GM21619 (cell line): ENCODE data around the gene MCIDAS.

Source experiments
- ATAC-seq: cut with Tn5 transposase; IDR thresholded peaks from one replicate; pipeline ENCODE4 v1.9.1; 2021; ENCODE audit not compliant: unreplicated experiment

MCIDAS gene

DNA sequence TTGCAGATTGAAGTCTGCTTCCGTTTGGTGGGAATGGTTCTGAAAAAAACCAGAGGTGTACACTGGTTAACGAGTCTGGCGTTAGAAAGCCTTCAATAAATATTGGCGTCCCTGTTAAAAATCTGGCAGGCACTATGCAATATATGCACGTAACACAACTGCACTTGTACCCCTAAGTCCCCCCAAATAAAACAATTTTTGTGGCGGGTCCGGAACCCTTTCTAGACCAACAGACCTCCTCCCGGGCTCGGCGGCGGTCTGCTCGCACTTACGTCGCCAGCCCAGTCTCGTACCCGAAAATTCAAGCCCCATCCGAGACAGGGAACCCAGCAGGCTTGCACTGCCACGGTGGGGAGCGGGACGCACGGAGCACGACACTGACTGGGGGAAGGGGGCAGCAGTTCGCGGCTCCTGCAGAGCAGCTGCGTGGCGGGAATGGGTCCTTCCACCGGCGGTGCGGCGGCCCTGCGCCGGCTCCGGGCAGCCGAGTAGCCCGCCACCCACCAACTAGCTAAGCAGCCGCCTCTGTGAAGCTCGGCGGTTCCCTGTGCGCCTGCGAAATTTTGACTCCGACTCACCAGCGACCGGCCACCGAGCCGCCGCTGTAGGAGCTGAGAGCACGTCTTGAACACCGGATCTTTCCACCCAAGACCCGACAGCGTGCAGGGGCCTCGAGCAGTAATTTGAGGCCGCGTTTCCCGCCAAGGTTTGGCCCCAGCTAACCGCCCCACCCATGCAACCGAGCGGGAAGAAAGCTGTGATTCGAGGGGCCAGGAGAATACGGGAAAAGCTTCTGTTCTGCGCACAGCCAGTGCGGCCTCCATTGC, 3.9 kb downstream of the MCIDAS start:
- no peak for ATAC-seq

DNA sequence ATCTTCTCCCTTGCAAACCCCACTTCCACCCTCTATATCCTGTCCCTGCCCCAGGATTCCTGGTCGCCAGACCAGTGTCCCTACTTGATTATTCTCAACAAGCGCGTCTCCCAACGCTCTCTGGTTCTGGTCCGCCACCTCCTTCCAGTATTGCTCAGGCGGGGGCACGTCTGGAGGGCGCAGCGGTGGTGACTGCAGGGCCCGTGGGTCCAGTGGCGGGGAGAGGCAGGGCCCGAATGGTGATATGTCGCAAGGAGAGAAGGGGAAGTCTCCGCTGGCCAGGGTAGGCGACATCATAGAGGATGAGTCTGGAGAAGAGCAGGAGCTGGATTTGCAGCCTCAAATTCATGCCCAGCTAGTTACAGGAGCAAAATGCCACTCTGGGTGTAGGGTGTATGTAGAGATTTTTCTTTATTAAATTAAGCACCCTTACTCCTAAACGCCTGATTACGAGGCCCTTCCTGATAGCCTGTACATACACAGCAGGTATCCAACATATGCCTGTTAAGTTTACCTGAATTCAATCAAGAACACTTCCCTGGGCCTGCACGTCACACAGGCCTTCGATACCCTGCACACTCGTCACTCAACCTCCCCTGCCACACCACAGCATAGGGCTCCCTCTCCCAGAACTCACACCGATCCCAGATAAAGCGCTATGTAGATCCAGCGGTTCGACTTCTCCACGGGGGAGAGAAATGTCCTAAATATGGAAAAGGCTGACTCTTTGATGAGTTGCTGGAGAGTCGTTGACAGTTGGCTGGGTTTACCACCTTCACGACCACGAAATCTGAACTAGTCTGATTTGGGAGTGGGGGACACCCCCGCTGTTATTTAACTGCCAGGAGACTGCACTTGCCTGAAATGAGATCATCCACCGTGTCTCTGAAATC, 4.8 kb downstream of the MCIDAS start:
- ATAC-seq: no peak

DNA sequence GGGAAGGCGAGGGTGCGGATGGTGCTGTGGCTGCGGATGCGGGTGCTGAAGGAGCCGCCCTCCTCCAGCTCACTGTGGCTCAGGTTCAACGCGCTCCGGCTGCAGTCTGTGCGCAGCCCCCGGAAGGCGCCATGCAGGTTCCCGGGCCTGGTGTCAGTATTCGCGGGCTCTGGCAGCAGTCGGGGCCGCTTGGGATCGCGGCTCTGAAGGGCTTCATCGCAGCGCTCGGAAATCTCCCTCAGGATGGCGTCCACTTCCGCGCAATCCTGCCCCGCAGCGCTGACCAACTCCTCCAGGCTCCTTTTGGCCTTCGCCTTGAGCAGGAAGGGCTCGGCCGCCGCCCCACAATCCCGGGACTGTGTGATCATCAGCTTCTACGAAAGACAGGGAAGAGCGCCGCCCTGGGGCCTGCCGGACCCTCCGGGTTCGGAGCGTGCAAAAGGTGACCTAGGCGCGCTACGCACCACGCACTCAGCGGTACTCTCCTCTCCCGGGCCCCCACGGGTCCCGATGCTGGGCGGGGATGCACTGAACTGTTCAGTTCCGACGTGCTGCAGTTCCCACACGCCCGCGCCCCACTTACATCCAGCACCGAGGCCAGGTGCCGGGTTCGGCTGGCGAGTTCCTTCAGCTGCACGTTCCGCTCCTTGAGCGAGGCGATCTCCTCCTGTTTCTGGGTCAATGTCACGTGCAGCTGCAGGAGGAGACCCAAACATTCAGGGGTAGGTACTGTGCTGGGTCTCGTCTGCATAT, 6.5 kb downstream of the MCIDAS start:
- no peak for ATAC-seq

DNA sequence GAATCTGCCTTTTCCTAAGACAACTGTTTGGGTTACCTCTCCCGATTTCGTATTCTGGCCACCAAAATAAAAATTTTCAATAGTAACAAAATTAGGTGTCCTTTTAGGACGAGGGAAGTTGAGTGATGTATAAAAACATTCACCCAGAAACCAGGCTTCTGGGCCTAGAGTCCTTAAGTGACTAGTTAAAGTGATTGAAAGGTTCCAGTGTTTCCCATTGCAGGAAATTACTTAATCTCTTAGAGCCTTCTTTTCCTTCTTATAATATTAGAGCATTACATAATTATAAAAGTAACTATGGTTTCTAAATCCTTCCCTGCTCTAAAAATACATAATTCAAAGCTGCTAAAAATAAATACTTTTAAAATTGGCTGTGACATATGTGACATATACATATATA, 7.3 kb downstream of the MCIDAS start:
- no peak for ATAC-seq

DNA sequence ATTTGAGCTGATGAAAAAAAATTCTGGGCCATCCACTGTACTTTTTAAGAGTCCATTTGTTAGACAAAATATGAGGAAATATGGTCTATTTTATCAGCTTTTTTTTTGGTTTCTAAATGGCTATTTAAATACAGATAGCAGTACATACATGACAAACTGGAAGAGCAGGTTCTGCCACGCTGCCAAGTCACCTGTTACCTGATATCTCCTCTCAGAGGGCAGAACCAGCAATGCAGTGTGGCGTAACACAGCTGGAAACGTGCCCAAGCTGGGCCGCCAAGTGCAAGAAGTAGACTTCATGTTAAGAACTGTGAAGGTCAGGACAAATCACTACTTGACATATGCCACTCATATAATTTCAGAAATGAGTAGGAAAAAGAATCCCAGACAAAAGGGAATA, 8.1 kb downstream of the MCIDAS start:
- ATAC-seq: no peak

DNA sequence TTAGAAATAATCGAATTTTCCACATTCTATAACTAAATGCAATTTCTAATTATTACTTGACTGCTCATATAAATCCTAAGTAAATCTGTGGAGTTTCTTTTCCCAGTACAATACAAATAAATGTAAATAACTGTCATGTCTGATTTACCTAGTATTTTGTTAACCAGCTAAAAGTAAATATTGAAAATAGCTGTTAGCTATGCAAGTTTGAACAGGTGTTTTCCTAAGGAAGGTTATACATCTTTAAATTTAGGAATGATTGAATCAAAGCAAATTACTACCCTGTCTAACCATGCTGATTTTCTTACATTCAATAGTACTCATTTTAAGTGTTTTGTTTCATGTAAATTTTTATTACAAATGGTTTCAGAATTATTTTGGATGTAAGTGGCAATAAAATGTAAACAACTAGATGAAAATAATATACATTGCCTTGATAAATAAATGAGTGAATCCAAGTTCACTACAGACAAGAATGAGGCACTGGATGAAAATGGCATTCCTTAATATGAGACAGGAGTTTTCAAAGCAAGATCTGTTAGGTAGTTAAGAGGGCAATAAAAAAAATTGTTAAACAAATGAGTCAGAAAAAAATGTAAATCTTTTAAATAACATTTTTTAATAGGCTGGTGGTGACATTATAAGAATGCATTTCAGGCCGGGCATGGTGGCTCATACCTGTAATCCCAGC, 15.8 kb downstream of the MCIDAS start:
- ATAC-seq: no peak

DNA sequence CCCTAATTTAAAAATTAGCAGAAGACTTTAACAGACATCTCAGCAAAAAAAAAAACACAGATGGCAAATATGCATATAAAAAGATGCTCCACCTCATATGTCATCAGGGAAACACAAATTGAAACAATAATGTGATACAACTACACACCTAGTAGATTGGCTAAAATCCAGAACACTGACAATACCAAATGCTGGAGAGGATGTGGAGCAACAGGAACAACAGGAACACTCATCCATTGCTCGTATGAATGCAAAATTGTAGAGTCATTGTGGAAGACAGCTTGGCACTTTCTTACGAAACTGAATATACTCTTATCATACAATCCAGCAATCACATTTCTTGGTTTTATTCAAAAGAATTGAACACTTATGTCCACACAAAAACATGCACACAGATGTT, 22.1 kb downstream of the MCIDAS start:
- no peak for ATAC-seq

DNA sequence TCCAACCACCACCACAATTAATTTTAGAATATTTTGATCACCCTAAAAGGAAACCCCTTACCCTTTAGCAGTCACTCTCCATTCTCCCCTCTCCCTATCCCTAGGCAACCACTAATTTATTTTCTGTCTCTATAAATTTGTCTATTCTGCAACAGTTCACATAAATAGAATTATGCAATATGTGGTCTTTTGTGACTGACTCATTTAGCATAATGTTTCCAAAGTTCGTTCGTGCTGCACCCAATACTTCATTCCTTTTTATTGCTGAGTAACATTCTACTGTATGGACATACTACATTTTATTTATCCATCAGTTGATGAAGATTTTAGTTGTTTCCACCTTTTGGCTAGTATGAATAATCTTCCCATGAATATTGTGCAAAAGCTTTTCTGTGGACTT, 36.0 kb downstream of the MCIDAS start:
- ATAC-seq: no peak

DNA sequence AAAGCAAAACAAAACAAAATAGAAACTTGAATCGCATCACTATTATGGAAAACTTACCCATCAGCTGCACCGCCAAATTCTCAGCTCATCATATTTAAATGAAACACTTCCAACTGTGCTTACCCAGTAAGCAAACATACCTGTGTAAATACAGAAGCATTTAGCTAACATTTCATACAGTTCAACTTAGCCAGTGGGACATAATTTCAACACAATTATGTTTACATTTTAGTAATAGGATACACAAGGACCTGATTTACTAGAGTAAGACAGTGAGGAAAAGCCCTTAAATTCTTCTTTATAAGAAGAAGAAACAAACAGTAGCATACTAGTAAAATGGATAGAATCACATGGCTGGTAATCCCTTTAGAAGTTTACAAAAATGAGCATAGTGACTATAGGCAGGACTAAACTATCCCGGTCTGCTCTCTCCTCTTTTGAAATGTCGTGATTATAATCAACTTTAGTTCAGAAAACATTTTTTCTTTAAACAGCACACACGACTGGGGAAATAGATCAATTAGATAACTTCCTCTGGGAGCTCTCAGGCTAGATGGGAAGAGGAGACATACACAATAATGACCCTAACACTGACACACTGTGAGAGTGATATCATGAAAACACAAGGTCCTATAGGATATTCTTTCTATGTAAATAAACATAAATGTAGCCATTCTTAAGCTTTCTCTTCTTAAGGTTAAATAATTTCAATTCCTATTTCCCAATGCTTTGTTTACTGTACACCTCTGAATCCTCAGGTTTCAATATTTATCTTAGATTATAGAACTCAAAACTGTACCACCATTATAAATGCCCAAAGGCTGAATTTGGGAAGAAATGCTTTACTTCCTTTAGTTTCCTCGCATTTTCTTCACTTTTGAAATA, 38.2 kb downstream of the MCIDAS start:
- no peak for ATAC-seq

DNA sequence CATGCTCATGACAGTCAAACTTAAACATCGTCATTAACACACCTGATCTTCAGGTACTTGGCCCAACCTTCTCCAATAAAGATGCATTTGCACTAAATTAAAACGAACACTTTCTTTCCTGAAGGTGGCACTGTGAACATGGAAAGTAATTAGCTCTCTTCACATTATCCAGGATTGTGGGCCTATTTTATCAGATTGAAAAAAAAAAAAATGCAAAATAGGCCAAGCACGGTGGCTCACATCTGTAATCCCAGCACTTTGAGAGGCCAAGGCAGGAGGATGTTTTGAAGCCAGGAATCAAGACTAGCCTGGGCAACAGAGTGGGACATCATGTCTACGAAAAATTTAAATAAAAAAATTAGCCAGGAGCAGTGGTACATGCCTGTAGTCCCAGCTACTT, 39.7 kb downstream of the MCIDAS start:
- ATAC-seq: no peak

DNA sequence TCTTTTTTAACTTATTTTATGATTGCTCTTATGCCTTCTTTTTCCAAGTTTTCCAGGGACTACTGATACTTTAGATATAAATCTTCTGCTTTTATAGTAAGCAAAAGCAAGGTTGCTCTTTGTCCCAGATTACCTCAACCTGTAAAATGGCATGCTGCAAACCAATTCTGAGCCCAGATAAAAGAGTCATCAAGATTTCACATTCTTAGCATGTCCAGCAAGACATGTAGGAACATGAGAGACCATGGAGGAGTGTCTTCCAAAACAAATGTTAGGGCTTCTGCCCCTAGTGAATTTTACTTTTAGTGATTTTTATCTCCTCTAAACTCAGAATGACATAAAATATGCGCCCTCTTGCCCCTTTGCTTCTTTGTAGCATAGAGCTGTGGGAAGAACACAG, 47.1 kb downstream of the MCIDAS start:
- no peak for ATAC-seq

DNA sequence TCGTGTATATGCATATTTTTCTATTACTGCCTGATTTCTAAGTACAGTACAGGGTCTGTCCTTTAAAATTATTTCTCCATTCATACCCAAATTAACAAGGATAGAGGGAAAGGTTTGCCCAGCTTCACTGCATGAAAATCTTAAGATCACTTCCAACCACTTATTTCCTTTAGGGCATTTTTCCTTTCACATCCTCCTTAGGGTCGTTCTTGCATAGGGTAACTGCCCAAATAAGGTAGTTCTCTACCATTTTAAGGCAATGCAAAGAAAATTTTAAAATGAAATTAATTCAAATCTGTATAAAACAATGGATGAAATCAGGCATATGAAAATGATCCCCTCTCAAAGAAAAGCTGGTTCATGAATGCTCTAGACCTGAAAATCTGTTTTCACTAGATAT, 50.0 kb downstream of the MCIDAS start:
- no peak for ATAC-seq

DNA sequence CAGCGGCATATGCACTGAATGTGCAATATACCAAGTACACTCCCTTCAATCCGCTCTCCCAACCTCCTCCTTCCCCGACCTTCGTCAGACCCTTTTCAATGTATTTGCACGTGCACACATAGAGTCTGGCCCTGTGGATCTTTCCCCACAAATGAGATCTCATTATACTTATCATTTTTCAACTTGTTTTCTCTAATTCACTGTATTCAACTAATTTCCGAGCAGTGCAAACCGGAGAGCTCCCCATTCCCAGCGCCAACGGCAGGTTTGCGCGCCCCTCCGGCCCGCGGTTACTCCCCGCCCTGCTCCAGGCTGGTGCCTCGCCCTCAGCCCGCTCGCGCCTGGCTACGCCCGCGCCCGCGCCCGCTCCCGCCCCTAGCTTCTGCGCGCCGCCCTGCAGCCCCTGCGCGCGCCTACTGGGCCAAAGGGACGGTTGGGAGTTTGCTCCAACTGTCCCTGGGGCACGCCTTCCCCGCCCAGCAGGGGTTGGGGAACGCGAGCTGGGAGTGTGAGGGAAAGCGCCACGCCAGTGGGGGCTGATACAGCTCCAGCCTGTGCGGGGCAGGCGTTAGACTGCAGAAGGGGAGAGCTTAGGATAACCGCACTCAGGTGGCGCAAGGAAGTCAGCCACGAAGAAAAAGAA, 50.8 kb downstream of the MCIDAS start:
- ATAC-seq: no peak

DNA sequence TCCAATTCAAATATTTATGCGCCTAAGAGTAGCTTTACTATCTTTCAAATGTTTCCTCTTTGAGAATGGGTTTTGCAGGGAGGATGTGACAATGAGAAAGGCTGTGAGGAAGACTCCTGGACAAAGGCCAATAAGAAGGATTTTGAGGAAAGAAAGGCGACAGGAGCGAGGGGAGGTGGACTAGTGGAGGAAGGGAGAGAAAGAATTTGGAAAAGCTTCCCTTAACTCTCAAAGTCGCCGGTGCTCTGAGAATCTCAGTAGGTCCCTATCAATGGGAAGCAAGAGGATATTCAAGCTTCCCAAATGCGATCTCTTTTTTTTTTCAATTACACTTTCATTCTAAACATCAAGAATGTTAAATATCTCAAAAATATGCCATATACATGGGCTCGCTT, 51.3 kb downstream of the MCIDAS start:
- no peak for ATAC-seq

DNA sequence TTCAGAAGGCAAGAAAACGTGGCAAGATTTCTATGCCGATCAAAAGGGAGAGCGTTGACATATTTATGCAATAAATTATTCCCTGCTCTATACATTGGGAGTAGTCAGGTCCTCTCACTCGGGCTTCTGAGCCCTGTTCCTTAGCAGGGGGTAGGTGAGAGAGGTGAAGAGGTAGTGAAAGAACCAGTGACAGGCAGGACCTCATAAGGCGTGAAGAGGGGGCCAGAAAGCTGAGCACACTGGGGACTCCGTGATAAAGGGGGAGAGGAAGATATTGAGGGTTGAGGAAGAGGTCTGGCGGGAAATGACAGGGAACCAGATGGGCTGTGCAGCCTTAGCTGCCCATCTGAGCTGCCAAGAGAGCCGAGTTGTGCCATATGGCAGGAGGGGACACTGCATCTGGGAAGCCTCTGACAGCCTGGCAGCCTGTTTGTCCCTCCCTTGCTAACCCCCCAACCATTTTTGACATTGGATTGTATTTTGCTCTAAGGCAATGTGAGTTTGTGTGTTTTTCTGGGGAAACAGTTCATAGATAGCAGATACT, 53.4 kb downstream of the MCIDAS start:
- ATAC-seq: peak; percentile 10

DNA sequence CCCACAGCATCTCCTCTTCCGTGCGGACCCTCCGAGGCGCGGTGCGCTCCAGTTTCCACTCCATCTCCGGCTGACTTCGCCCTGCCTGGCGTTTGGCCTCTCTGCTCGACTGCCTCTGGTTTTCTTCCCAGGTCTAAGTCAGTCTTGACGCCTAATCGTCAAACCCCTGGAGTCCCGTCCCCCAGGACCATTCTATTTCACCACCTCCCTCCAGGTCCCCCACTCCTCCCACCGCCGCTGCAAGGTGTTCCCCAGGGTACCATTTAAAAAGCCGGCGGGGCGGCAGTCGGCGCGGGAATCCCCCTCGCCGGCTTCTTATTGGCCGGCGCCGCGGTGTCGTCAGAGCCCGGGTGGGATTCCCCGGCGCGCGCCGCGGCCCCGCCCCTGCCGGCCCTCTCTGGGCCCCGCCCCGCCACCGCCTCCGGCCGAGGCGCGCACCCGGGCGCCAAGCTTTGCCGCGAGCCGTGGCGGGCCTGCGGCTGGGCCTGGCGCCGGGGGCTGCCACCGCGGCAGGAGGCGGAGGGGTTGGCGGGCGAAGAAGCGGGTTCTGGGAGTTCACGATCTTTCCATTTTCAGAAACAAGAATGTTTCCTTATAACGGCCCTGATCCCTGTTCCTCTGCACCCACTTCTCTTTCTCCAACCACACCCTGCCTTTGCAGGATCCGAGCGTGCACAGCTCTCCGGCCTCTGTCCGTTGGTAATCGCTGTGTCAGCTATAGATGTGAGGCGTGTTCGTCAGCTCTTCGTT, 54.0 kb downstream of the MCIDAS start, which contains the start of gene CDC20B:
Gene CDC20B (minus strand): TSS at position 241 of the 750 bp plus-strand sequence. CDS start 177 bp downstream, at position 64.
- peak; percentile 79 for ATAC-seq

DNA sequence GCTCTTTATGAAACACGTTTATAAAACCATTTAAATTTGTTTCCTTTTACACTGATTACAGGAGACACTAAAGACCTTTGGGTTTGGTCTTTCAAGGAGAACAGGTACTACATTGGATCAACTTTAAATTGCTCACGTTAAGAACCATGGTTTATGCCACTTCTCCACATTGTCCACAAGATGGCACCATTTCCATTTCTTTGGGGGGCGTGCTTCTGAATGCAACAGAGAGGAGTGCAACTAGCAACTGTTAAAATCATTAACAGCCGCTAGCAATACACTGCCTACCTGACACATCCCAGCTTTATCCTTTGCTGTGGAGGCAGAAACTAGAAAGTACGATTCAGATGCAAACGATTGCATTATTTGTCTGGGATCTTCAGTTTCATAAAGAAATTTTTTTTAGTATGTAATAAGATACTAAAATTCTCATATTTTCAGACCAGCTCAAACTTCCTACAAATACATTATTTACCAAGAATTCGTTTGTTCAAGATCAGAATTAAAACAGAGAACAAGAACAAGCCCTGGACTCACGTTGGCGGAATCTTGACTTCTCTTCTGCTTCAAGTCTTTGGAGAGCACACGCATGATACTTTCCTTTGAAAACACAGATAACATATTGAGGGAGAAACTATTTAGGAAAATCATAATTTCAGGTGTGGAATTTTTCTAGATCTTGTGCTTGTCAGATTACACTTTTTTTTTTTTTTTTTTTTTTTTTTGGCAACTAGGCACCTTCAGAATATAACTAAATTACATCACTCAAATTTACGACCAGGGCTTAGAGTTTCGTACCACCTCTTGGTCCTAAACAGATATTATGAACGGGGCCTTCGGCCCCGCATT, 54.8 kb downstream of the MCIDAS start:
- peak; percentile 72 for ATAC-seq
